ENCODE measurements around the gene UGGT1.

DNA sequence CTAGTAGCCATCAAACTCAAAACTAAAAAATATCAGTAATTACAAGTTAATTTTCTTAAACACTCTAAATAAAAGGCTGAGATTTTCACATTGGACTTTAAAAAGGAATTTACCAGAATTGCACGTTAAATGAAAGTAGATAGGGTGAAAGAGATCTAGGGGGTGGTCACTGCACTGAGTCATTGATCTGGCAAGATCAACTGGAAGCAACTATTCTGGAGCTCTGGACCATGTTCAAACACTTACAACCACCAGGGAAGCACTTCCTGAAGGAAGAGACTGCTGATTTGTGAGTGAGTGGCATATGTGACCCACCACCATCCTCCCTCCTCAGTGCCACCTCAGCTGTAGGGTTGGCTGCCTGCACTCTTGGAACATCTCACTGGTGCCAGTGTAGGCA is 111.8 kb downstream of the UGGT1 start:
- TF ChIP-seq, protein P1, sequence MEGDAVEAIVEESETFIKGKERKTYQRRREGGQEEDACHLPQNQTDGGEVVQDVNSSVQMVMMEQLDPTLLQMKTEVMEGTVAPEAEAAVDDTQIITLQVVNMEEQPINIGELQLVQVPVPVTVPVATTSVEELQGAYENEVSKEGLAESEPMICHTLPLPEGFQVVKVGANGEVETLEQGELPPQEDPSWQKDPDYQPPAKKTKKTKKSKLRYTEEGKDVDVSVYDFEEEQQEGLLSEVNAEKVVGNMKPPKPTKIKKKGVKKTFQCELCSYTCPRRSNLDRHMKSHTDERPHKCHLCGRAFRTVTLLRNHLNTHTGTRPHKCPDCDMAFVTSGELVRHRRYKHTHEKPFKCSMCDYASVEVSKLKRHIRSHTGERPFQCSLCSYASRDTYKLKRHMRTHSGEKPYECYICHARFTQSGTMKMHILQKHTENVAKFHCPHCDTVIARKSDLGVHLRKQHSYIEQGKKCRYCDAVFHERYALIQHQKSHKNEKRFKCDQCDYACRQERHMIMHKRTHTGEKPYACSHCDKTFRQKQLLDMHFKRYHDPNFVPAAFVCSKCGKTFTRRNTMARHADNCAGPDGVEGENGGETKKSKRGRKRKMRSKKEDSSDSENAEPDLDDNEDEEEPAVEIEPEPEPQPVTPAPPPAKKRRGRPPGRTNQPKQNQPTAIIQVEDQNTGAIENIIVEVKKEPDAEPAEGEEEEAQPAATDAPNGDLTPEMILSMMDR (IDR thresholded peaks at IDR 0.05) = no peak
- TF ChIP-seq POLR2A (IDR thresholded peaks at IDR 0.05) = no peak
- no peak for TF ChIP-seq POLR2AphosphoS5 (IDR thresholded peaks at IDR 0.05)
- TF ChIP-seq EP300 (IDR thresholded peaks at IDR 0.05) = no peak
